Endodermal cell (in vitro differentiated cells): ENCODE data around the gene BRCA2. TPM values are rescaled to one million over a fixed set of nuclear protein-coding genes. Genes with fewer than 3 reads are reported as not detected.

Experiments
- DNase-seq: peaks from one replicate; pipeline ENCODE4 v3.0.0-alpha.2; 2017
- H3K27ac ChIP-seq: 2 replicates; pipeline ENCODE4 v1.5.1; 2013; ENCODE audit warnings: mild to moderate bottlenecking, low read depth, low read length, moderate library complexity
- H3K27me3 ChIP-seq: 2 replicates; pipeline ENCODE4 v1.6.1; 2013; ENCODE audit warnings: mild to moderate bottlenecking, low read length, moderate library complexity; ENCODE audit not compliant: insufficient read depth, control insufficient read depth, poor library complexity, severe bottlenecking
- H3K36me3 ChIP-seq: 2 replicates; pipeline ENCODE4 v1.7.0; 2013; ENCODE audit warnings: mild to moderate bottlenecking, low read length, moderate library complexity; ENCODE audit not compliant: control insufficient read depth, insufficient read depth
- H3K4me1 ChIP-seq: one replicate; pipeline ENCODE4 v1.7.0; 2013; ENCODE audit warnings: low read length; ENCODE audit not compliant: control insufficient read depth, insufficient read depth
- H3K4me3 ChIP-seq: 2 replicates; pipeline ENCODE4 v1.5.1; 2013; ENCODE audit warnings: mild to moderate bottlenecking, low read length, moderate library complexity
- H3K9ac ChIP-seq: 2 replicates; pipeline ENCODE4 v1.6.1; 2013; ENCODE audit warnings: mild to moderate bottlenecking, low read length, moderate library complexity; ENCODE audit not compliant: poor library complexity, severe bottlenecking; ENCODE audit errors: extremely low read depth
- H3K9me3 ChIP-seq: 2 replicates; pipeline ENCODE4 v1.6.1; 2013; ENCODE audit warnings: mild to moderate bottlenecking, low read length, moderate library complexity; ENCODE audit not compliant: control insufficient read depth
- H3K27ac Mint-ChIP-seq: 2 replicates; pipeline ENCODE4 v1.8.0; 2020; ENCODE audit warnings: mixed read lengths
- H3K27me3 Mint-ChIP-seq: 2 replicates; pipeline ENCODE4 v1.8.0; 2021; ENCODE audit warnings: mild to moderate bottlenecking, mixed read lengths; ENCODE audit not compliant: insufficient read depth
- H3K36me3 Mint-ChIP-seq: 2 replicates; pipeline ENCODE4 v1.8.0; 2020; ENCODE audit warnings: low read depth, mixed read lengths
- H3K4me1 Mint-ChIP-seq: 2 replicates; pipeline ENCODE4 v1.8.0; 2020; ENCODE audit warnings: mixed read lengths
- H3K4me3 Mint-ChIP-seq: 2 replicates; pipeline ENCODE4 v1.8.0; 2020; ENCODE audit warnings: mild to moderate bottlenecking, moderate library complexity, mixed read lengths
- H3K9me3 Mint-ChIP-seq: 2 replicates; pipeline ENCODE4 v1.8.0; 2020; ENCODE audit warnings: mild to moderate bottlenecking, mixed read lengths
- WGBS, 2 experiments: methylation state at CpG; one replicate each; pipeline versions ENCODE4 v1.1.5 to v1.1.7; 2013; ENCODE audit warnings: missing lambda C conversion rate in 2 of 2, mixed read lengths in 1 of 2; ENCODE audit not compliant: insufficient coverage in 1 of 2, insufficient read length in 1 of 2; 5-methylcytosine and 5-hydroxymethylcytosine counted together
- total RNA-seq, 2 donors: library from RNA; stranded (reverse); fragmentation: NEBNext Ultra II Directional in 1 of 2; extraction: Animal tissue kit (Norgen Biotek cat#: 25700) in 1 of 2; gene quantifications; 2 replicates in 1 of 2; 3 replicates in 1 of 2; pipeline ENCODE4 v1.2.1, GENCODE V29; 2021
- TF ChIP-seq, protein P1 (sequence below): fragments of 200-600 bp; sonication (generic); conservative IDR thresholded peaks from 2 replicates; pipeline ENCODE4 v1.5.0; 2021; ENCODE audit warnings: antibody characterized with exemption, mild to moderate bottlenecking

BRCA2 gene
- total RNA-seq, 2 donors from 2014 or later, result 25.7 to 27.8 TPM

DNA sequence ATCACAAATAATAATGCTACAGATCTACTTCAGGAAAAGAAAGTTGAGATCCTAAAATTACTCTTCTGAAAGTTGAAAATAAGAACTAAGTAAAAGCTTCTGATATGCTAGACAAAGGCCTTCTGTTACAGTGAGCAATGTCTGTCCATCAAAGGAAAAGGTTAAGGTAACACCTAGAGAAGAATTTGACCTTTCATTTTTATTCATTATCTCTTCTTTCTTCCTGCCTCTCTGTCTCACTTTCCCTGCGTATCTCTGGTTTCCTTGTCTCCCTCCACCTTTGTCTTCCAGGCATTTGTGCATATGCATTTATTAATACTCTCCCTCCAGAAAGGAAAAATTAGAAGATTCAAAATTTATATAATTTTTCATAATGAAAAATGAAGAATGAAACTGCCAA, 49.2 kb upstream of the BRCA2 start:
- H3K4me3 Mint-ChIP-seq, result no peak overlapping the region
- H3K4me1 Mint-ChIP-seq, result peaks cover 3% of the 10 kb centered on the region
- no peaks in the 10 kb centered on the region for H3K9me3 ChIP-seq
- no peak overlapping the region for H3K9ac ChIP-seq
- no peaks in the 10 kb centered on the region for H3K27me3 ChIP-seq
- H3K4me3 ChIP-seq, result no peak overlapping the region
- peaks cover 9% of the 10 kb centered on the region for H3K36me3 Mint-ChIP-seq
- no peaks in the 10 kb centered on the region for H3K36me3 ChIP-seq
- no peak for DNase-seq
- no peak overlapping the region for H3K27ac Mint-ChIP-seq
- TF ChIP-seq, protein P1, sequence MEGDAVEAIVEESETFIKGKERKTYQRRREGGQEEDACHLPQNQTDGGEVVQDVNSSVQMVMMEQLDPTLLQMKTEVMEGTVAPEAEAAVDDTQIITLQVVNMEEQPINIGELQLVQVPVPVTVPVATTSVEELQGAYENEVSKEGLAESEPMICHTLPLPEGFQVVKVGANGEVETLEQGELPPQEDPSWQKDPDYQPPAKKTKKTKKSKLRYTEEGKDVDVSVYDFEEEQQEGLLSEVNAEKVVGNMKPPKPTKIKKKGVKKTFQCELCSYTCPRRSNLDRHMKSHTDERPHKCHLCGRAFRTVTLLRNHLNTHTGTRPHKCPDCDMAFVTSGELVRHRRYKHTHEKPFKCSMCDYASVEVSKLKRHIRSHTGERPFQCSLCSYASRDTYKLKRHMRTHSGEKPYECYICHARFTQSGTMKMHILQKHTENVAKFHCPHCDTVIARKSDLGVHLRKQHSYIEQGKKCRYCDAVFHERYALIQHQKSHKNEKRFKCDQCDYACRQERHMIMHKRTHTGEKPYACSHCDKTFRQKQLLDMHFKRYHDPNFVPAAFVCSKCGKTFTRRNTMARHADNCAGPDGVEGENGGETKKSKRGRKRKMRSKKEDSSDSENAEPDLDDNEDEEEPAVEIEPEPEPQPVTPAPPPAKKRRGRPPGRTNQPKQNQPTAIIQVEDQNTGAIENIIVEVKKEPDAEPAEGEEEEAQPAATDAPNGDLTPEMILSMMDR, result no peak
- no peaks in the 10 kb centered on the region for H3K27me3 Mint-ChIP-seq
- no peaks in the 10 kb centered on the region for H3K4me1 ChIP-seq
- WGBS, 2 experiments, result 96 to 100% methylated on average over 1 of the region's 1 CpG
- H3K27ac ChIP-seq, result no peak overlapping the region
- H3K9me3 Mint-ChIP-seq, result no peaks in the 10 kb centered on the region

DNA sequence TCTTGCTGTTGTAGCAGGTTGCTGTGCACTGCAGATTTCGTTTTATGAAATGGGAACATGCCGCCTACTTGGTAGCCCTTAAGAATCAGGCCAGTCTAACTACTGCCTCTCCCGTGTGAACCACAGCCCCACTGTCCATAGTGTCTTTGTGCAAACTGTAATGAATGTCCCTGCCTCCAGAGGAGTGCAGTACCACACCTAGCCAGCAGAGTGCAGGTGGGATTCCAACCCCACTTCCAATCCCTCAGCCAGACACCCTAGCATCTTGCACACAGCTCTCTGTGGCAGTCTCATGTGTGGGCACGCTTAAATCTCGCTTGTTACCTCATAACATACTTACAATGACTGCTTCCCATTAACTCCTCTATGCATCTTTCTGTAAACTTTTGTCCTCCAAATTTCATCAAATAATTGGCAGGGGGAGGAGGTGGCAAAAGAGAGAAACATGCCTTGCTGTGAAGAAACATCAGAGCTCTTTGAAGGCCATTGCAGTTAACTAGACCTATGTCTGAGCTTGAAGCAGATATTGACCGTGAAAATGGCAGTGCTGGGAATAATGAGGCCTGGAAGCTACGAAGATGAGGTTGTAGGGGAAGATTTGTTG, 47.4 kb upstream of the BRCA2 start:
- Histone ChIP-seq H3K4me1 (no peaks in the 10 kb centered on the region), H3K36me3 (no peaks in the 10 kb centered on the region), H3K4me3 (no peak overlapping the region), H3K9ac (no peak overlapping the region), H3K27ac (no peak overlapping the region), H3K9me3 (no peaks in the 10 kb centered on the region), H3K27me3 (no peaks in the 10 kb centered on the region)
- TF ChIP-seq, protein P1, result peak; percentile 92
- Mint-ChIP-seq H3K27me3 (no peaks in the 10 kb centered on the region), H3K4me3 (no peak overlapping the region), H3K27ac (no peak overlapping the region), H3K9me3 (peaks cover 1% of the 10 kb centered on the region), H3K36me3 (peaks cover 15% of the 10 kb centered on the region), H3K4me1 (peaks cover 3% of the 10 kb centered on the region)
- DNase-seq, result peak; percentile 93
- WGBS, 2 experiments, result 75 to 85% methylated on average over 4 to 7 of the region's 7 CpGs

DNA sequence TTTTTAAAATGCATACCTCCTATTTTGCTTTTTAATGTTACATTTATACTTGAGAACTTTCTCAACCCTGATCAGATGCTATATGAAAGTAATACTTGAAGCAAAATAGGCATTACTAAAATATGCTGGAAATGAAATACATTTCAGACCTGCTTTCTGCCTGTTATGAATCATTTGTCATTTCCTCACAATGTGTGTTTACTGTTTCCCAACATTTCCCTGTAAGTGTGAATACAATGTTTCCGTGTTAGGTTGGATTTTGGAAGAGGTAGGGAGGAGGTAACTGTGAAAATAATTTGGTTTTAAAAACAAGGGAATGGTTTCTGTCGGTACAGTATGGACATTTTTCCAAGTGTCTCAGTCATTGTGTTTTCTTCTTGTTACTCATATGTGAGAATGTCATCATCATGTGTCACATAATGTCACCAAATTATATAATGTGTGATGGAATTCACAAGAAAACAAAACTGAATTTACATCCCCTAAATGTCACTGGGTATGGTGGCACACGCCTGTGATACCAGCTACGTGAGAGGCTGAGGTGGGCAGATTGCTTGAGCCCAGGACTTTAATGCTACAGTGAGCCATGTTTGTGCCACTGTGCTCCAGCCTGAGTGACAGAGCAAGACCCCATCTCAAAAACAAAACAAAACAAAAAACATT, 43.2 kb upstream of the BRCA2 start:
- Mint-ChIP-seq H3K27ac (no peak overlapping the region), H3K36me3 (peaks cover 14% of the 10 kb centered on the region), H3K4me1 (peaks cover 3% of the 10 kb centered on the region), H3K4me3 (no peak overlapping the region), H3K9me3 (peaks cover 1% of the 10 kb centered on the region), H3K27me3 (no peaks in the 10 kb centered on the region)
- H3K27ac ChIP-seq, result no peak overlapping the region
- 90 to 97% methylated on average over 3 to 4 of the region's 4 CpGs for WGBS, 2 experiments
- TF ChIP-seq, protein P1, result no peak
- no peak overlapping the region for H3K4me3 ChIP-seq
- no peak overlapping the region for H3K9ac ChIP-seq
- H3K9me3 ChIP-seq, result no peaks in the 10 kb centered on the region
- H3K27me3 ChIP-seq, result no peaks in the 10 kb centered on the region
- no peaks in the 10 kb centered on the region for H3K36me3 ChIP-seq
- H3K4me1 ChIP-seq, result no peaks in the 10 kb centered on the region
- no peak for DNase-seq
